KMS-11 (cell line): Measurements from ENCODE around the gene CDC25C.
A peak's percentile ranks its signal among the peaks of the same experiment; 100 is the strongest.

ENCODE experiments used
- H2AFZ ChIP-seq: fragments of 200-600 bp; sonication (generic); 2 replicates; pipeline ENCODE4 v1.6.1; 2016; ENCODE audit warnings: antibody characterized with exemption, mixed run types, low read depth
- H3K27ac ChIP-seq: fragments of 200-600 bp; sonication (generic); 2 replicates; pipeline ENCODE4 v1.6.1; 2016; ENCODE audit warnings: mild to moderate bottlenecking, mixed run types
- H3K27me3 ChIP-seq: fragments of 200-600 bp; sonication (generic); 2 replicates; pipeline ENCODE4 v1.6.1; 2017; ENCODE audit warnings: mild to moderate bottlenecking, low read depth, mixed run types, moderate library complexity; ENCODE audit not compliant: insufficient read depth
- H3K36me3 ChIP-seq: fragments of 200-600 bp; sonication (generic); 2 replicates; pipeline ENCODE4 v1.6.1; 2017; ENCODE audit warnings: mild to moderate bottlenecking, mixed run types; ENCODE audit not compliant: insufficient read depth
- H3K4me1 ChIP-seq: fragments of 200-600 bp; sonication (generic); 2 replicates; pipeline ENCODE4 v1.6.1; 2016; ENCODE audit warnings: mild to moderate bottlenecking, low read depth, mixed run types; ENCODE audit not compliant: poor library complexity, severe bottlenecking
- H3K4me2 ChIP-seq: fragments of 200-600 bp; sonication (generic); 2 replicates; pipeline ENCODE4 v1.7.0; 2016; ENCODE audit warnings: mild to moderate bottlenecking, mixed run types
- H3K4me3 ChIP-seq: fragments of 200-600 bp; sonication (generic); IDR thresholded peaks from 2 replicates; pipeline ENCODE4 v1.6.1; 2017; ENCODE audit warnings: low read depth, low read length, mixed read lengths; ENCODE audit not compliant: insufficient read depth
- H3K79me2 ChIP-seq: fragments of 200-600 bp; sonication (generic); 2 replicates; pipeline ENCODE4 v1.6.1; 2016; ENCODE audit warnings: low read depth, mixed run types; ENCODE audit not compliant: insufficient read depth
- H3K9ac ChIP-seq: fragments of 200-600 bp; sonication (generic); 2 replicates; pipeline ENCODE4 v1.6.1; 2016; ENCODE audit warnings: mild to moderate bottlenecking, mixed run types
- H4K20me1 ChIP-seq: fragments of 200-600 bp; sonication (generic); 2 replicates; pipeline ENCODE4 v1.6.1; 2016; ENCODE audit warnings: mild to moderate bottlenecking, mixed run types; ENCODE audit not compliant: insufficient read depth
- TF ChIP-seq, protein P1 (sequence below): fragments of 200-600 bp; sonication (generic); conservative IDR thresholded peaks from 2 replicates; pipeline ENCODE4 v1.6.1; 2017; ENCODE audit warnings: low read depth, mild to moderate bottlenecking, antibody characterized with exemption, low read length, moderate library complexity, mixed read lengths

The CDC25C gene

DNA sequence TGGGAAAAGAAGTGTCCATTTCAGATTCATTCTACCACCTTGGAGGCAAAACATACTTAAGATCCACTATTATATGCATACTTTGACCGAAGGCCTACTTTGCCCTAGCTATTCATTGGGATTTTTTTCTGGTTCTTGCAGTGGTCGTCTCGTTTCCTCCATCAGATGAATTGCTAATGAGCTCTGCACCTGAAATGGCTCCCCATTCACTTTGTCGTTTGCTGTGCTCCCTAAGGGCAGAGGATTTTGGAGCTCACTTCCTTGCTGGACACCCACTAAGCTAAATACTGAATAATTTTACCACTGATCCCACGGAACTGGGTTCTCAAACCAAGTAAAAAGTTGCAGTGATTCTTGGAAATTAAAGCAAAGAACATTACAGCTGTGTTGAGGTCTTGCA lies 22.8 kb upstream of the CDC25C start:
- Histone ChIP-seq H2AFZ (no peak overlapping the region), H3K9ac (peak overlapping the region; percentile 95; the same call in 1 of the 2 replicates), H3K27ac (peak overlapping the region; percentile 88; the same call in 1 of the 2 replicates), H3K4me2 (peak overlapping the region; percentile 88), H3K4me3 (peak overlapping the region; percentile 44), H3K79me2 (peaks cover 63% of the 10 kb centered on the region), H4K20me1 (no peaks in the 10 kb centered on the region; the same call in 1 of the 2 replicates), H3K36me3 (no peaks in the 10 kb centered on the region), H3K4me1 (peaks cover 24% of the 10 kb centered on the region), H3K27me3 (no peaks in the 10 kb centered on the region)
- TF ChIP-seq, protein P1, sequence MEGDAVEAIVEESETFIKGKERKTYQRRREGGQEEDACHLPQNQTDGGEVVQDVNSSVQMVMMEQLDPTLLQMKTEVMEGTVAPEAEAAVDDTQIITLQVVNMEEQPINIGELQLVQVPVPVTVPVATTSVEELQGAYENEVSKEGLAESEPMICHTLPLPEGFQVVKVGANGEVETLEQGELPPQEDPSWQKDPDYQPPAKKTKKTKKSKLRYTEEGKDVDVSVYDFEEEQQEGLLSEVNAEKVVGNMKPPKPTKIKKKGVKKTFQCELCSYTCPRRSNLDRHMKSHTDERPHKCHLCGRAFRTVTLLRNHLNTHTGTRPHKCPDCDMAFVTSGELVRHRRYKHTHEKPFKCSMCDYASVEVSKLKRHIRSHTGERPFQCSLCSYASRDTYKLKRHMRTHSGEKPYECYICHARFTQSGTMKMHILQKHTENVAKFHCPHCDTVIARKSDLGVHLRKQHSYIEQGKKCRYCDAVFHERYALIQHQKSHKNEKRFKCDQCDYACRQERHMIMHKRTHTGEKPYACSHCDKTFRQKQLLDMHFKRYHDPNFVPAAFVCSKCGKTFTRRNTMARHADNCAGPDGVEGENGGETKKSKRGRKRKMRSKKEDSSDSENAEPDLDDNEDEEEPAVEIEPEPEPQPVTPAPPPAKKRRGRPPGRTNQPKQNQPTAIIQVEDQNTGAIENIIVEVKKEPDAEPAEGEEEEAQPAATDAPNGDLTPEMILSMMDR, result no peak

DNA sequence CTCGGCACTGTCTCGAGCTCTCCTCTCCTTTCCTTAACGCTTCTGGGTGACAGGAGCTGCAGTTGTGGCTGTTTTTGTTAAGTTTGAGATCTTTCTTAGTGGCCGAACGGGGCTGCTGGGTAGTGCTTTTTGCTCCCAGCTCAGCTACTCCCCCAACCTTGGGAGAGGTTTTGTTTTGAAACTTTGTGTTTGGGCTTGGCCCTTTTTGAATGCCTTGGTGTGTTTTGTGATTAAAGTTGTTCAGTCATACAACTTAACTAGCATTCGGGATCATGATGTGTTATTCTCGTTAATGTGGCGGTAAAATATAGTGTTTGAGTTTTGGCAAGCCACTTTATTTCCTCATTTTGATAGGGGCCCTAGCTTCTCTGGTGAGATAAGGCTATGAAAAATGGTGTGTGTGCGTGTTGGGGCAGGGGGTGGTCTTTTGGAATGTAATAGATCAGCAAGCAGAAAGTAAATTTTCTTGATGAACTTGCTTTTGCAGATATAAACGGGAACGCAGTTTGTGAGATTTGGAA lies 22.0 kb upstream of the CDC25C start:
- peak overlapping the region; percentile 88 for H3K27ac ChIP-seq
- peak overlapping the region; percentile 76 for H2AFZ ChIP-seq
- H3K9ac ChIP-seq, result peak overlapping the region; percentile 95
- H3K4me1 ChIP-seq, result peaks cover 21% of the 10 kb centered on the region
- no peaks in the 10 kb centered on the region for H3K36me3 ChIP-seq
- H3K4me3 ChIP-seq, result peak overlapping the region; percentile 61
- H3K79me2 ChIP-seq, result peaks cover 56% of the 10 kb centered on the region
- H3K4me2 ChIP-seq, result peak overlapping the region; percentile 88
- H3K27me3 ChIP-seq, result no peaks in the 10 kb centered on the region
- TF ChIP-seq, protein P1, result no peak
- no peaks in the 10 kb centered on the region for H4K20me1 ChIP-seq

DNA sequence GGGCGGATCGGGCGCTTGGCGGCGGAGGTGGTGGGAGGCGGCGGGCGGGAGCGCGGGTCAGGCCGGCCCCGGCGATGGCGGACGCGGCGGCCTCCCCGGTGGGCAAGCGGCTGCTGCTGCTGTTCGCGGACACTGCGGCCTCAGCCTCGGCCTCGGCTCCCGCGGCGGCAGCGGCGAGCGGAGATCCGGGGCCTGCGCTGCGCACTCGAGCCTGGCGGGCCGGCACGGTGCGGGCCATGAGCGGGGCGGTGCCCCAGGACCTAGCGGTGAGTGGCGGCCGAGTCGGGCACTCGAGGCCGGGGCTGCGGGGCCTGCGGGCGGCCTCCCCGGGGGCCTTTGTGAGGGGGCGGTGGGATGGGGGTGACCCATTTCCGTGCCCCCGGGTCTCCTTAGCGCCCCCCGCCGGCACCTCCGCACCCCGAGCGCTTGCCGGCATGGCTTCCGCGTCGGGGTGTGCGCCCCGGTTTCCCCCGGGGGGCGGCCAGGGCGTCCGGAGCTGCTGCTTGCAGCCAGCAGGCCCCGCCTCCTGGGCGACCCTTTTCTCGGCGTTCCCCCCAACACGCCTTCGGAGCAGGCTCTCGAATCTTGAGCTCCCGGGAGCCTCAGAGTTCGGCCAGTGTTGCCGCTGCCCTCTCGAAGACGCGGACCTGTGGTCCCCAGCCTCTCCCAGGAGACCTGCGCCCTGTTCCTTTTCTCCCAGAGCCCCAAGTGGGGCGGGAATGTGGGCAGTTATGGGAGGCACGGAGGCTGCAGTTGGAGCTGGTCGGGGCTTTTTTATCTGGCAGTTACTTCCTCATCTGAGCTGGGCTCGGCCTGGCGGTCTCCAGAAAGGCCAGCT lies 21.3 kb upstream of the CDC25C start:
- Histone ChIP-seq H3K27ac (peak overlapping the region; percentile 88), H3K4me1 (peaks cover 21% of the 10 kb centered on the region), H3K79me2 (peaks cover 50% of the 10 kb centered on the region), H3K27me3 (no peaks in the 10 kb centered on the region), H3K4me3 (peak overlapping the region; percentile 61), H3K36me3 (no peaks in the 10 kb centered on the region), H2AFZ (peak overlapping the region; percentile 76), H3K4me2 (peak overlapping the region; percentile 88), H3K9ac (peak overlapping the region; percentile 95), H4K20me1 (no peaks in the 10 kb centered on the region)
- TF ChIP-seq, protein P1, result peak; percentile 35

DNA sequence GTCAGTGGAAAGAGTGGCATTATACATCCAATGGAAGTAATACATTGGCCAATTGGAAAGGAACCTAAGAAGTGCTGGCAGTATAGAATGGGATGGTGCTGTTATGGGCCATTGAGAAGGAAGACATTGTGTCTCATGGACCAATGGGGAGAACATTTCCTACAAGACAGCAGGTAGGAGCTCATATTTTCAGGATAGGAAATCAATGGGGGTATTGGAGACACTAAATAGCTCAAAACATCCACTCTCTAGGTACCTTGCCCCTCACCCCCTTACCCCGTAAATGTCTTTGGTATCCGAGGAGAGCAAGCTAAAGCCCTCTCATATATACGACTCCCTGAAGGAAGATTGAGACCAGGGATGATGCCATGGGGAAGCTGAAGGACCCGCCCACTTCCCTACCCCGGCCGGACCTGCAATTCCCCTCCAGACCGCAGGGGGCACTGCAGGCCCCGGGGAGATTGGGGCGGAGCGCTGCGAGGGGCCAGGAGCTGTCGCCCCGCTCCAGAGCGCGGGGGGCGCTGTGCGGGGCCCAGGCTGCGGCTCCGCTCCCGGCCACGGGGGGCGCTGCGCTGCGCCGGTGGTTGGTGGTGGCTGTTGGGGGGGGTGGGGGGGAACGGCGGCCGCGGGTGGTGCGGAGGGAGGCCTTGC lies 20.6 kb upstream of the CDC25C start, which contains the start of gene KDM3B:
TSS of gene KDM3B (plus strand) at position 615 of the 651 bp plus-strand sequence. CDS start 111 bp downstream, outside the sequence.
- Histone ChIP-seq H3K4me2 (peak within 1 kb of the TSS; percentile 88), H3K4me1 (peaks cover 21% of the 10 kb centered on the region), H3K9ac (peak within 1 kb of the TSS; percentile 95), H3K79me2 (peaks cover 43% of the 10 kb centered on the region), H4K20me1 (no peaks in the 10 kb centered on the region), H3K4me3 (peak within 1 kb of the TSS; percentile 61), H3K36me3 (no peaks in the 10 kb centered on the region), H3K27me3 (no peaks in the 10 kb centered on the region), H3K27ac (peak within 1 kb of the TSS; percentile 88), H2AFZ (peak within 1 kb of the TSS; percentile 76)
- TF ChIP-seq, protein P1, result peak; percentile 91
